DMS153 treated with DMSO at 0.1 percent for 48 hours (cell line): ENCODE data around the gene INSRR.

Experiments
- DNase-seq: peaks from one replicate; lab custom pipeline; 2025; ENCODE audit not compliant: unreplicated experiment; lab: John Stamatoyannopoulos, UW

Gene INSRR

DNA sequence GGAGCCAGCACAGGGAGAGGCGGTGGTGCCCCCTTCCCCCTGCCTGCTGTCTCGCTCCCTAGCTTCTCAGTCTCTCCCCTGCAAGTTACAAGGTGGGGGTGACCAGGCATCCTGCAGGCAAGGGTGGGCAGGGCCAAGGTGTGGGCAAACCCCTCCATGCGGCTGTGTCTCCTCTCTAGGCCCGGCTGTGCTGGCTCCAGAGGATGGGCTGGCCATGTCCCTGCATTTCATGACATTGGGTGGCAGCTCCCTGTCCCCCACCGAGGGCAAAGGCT is 16.4 kb upstream of the INSRR start:
- no peak for DNase-seq

DNA sequence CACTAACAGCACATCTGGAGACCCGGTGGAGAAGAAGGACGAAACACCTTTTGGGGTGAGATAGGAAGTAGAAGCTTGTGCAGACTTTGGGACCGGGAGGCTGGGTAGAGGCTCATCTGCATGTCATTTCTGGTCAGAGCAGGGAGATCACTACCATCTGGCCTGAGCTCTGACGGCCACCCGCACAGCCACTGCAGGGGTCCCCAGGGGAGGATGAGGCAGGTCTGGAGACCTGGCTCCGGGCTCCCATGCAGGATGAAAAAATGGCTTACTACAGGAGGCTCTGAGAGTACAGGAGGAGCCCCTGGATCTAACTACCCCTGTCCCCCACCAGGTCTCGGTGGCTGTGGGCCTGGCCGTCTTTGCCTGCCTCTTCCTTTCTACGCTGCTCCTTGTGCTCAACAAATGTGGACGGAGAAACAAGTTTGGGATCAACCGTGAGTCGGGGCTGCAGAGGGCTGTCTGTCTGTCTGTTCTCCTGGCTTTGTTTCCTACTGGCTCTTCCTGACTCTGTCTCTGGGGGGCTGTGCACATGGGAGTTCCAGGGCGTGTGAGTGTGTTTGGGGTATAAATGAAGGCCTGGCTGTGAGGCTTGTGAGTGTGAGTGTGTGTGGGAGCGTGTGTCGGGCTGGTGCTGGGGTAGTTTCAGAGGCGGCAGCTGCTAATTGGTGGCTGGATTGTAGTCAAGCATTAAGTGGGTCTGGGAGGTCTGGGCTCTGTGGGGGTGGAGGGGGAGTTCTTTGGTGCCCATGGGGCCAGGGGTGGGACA is 15.8 kb upstream of the INSRR start:
- DNase-seq: no peak

DNA sequence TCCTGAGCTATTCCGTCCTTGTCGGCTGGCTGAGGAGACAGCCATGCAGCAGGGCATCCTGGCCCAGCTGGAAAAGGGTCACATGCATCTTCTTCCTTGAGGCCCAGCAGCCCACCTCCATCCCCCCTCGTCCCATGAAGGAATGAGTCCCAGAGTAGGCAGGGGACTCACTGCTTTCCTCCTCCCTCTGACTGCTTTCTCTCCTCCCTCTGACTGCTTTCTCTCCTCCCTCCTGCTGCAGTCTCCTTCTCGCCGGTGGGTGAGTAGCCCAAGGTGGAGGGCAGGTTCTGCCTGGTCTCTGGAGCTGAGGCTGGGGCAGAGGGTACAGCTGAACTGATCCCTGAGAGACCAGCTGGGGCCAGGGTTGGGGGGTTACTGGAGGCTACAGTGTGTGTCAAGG is 15.2 kb upstream of the INSRR start:
- DNase-seq: no peak

DNA sequence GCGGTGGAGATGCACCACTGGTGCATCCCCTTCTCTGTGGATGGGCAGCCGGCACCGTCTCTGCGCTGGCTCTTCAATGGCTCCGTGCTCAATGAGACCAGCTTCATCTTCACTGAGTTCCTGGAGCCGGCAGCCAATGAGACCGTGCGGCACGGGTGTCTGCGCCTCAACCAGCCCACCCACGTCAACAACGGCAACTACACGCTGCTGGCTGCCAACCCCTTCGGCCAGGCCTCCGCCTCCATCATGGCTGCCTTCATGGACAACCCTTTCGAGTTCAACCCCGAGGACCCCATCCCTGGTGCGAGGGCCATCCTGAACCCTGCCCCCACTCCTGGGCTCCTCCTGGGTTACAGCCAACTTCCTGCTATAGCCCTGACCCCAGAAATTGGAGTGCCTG is 14.7 kb upstream of the INSRR start:
- DNase-seq: no peak

DNA sequence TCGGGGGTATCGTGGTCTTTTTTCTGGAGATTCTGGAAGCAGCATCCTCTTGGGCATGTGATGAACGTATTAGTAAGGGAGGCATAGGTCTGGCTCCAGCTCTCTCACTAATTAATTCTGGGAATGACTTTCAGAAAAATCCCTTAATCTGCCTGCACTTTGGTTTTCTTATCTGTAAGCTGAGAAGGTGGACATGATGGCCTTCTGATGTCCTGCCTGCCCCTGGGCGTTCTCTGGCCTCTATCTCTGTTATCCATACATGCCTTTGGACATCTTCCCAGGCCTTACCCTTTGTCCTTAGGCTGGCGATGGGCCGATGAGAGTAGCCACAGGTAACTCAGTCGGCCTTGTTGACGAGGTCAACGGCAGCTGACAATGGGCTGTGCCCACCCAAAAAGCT is 10.5 kb upstream of the INSRR start:
- no peak for DNase-seq

DNA sequence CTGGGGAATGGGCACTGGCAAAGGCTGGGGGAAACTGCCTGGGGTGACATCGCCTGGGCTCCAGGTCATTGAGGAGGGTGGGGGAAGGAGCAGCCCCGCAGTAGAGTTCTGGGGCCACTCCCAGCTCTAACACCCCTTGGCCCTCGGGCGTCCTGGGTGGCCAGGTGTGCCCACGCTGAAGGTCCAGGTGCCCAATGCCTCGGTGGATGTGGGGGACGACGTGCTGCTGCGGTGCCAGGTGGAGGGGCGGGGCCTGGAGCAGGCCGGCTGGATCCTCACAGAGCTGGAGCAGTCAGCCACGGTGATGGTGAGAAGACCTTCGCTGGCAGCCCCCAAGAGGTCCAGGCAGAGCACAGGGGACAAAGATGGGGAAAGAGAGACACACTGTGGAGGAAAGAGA is 9.4 kb upstream of the INSRR start:
- no peak for DNase-seq

DNA sequence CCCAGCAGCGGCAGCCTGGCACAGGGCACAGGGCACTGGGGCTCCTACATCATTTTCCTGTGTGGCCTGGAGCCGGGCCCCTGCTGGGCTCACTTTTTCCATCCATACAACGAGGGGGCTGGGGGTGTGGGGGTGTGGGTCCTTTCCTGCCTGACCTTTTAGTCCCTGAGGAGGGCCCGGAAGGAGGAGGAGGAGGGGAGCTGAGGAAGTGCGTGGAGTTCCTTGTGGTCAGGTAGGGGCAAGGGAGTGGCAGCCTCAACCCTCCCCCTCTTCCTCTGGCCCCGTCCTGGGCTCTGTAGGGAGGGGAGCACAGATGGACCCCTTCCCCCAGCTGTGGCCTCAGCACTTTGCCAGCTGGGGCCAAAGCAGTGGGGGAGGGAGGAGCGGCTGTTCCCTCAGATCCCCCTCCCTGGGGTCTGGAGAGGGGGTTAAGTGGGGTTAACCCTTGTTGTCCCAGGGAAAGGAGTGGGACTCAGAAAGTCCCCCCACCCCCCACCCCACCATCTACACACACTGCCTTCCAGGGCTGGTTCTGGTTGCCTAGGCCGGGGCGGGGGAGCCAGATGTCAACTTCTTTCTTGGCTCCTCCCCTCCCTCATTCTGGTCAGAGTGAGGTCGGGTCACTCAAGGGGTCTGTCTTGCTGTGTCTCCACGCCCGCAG is 7.5 kb upstream of the INSRR start:
- no peak for DNase-seq

DNA sequence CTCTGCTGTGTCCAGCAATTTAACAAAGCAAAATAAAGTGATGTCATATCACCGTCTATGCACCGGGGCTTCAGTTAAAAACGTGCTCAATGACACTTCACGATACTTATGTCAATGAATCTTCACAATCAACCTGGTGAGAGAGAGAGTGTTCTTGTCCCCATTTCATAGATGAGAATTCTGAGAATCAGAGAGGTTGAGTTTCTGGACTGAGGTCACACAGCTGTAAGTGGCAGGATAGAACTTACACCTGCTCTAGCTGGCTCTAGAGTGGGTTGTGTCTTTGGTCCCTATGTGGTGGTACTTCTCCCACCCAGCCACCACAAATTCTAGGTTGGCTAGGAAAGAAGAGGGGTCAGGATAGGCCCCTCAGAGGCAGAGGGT is 6.9 kb upstream of the INSRR start:
- DNase-seq: no peak

DNA sequence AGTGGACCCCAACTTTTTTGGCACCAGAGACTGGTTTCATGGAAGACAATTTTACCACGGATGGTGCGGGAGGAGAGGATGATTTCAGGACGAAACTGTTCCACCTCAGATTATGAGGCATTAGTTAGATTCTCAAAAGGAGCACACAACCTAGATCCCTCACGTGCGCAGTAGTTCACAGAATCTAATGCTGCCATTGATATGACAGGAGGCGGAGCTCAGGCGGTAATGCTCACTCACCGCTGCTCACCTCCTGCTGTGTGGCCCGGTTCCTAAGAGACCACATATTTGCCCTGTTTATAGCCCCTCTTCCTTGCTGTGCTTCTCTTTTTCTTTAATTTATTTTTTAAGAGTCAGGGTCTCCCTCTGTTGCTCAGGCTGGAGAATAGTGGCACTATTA is 6.3 kb upstream of the INSRR start:
- no peak for DNase-seq

DNA sequence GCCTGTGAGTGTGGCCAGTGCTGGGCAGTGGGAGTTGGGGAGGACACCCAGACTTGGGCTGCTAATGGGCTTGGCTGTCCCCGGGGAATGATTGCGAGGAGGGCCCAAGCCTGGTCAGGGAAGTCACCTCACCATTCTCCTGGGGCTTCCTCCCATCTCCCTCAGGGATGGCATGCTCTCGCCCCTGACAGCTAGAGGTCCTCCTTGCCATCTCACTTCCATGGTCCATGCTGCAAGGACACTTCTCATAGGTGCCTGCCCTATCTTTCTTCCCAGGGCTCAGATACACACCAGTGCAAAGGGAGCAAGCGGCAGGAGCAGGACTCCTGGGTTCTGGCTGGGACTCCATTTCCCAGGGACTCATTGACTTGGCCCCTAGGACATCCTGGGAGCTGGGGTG is 5.9 kb upstream of the INSRR start:
- DNase-seq: no peak

DNA sequence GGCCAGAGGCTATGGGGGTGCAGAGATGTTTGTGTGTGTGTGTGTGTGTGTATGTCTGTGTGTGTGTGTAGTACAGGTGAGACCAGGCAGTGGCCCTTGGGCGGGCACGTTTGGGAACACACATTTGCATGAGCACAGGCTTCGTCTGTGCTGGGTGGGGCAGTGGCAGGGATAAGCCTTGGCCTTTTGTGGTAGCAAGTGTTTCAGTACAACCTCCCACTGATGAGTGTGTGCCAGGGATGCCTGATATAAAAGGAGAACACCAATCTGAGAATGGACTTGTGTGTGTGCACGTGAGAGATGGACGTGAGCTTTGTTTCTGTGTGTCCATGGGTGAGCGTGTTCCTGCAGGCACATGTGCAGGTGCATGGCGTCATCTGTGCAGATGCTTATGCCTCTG is 4.7 kb upstream of the INSRR start:
- no peak for DNase-seq

DNA sequence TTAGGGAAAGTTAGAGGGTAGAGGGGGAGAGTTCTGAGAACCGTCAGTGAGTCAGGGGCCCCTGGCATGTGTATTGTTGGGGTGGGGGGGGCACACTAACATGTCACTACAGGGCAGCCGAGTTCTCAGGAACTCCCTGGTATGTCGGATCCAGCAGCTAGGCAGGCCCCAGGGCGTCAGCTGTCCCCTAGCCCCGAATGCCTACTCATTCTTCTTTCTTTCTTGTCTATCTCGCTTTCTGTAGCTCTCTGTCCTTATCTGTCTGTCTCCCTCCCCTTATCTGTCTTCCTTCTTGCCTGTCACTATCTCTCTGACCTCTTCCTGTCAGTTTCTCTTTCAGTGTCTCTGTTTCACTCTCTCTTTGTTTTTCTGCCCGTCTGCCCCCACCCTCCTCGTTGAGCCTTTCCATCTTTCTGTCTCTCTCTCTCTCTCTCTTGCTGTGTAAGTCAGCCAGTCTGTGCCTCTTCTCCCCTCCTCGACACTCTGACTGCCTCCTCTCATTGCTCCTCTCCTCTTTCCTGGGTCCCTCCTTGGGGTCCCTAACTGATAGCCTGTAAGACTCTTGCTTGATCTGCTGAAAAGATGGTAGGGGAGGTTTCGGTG is 4.2 kb upstream of the INSRR start:
- DNase-seq: no peak

DNA sequence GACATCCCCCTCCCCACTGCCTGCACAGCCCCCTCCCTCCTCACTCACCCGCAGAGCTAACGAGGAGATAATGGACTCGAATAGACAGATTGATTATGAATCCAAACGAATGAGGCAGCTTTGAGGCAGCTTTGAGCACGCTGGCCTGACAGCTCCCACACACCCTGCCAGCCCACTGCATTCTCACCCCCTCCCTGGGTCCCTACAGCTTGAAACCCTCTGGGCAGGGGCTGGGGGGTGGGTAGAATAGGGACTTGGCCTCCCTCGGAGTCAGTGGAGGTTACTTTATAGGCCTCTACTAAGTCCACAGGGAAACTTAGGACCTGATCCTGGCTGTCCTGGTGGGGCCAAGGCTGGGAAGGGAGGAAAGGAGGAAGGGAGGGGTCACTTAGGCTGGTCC is 3.7 kb upstream of the INSRR start:
- DNase-seq: no peak

DNA sequence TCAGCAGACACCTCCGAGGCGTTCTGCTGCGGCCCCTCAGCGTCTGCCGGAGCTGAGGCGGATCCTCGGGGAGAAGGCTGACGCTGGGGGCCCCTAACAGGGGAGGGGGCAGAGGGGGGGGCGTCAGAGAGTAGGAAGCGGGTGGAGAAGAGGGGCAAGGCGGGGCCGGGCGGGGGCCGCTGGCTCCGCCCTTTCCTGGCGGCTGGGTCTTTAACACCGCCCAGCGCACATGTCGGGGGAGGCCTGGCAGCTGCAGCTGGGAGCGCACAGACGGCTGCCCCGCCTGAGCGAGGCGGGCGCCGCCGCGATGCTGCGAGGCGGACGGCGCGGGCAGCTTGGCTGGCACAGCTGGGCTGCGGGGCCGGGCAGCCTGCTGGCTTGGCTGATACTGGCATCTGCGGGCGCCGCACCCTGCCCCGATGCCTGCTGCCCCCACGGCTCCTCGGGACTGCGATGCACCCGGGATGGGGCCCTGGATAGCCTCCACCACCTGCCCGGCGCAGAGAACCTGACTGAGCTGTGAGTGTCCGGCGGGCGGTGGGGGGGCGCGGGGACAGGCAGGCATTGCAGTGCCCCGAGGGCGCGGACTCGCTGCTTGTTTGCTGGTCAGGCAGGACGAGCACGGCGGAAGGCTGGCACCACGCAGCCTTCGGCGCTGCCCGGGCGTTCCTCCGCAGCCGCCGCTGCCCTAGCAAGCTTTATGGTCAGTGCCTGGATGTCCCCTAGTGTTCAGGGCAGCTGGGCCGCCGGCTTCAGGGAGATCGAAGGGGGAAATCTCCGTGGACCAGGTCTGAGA is 1.9 kb upstream of the INSRR start, which contains the start of gene NTRK1:
Gene NTRK1, plus strand, starts transcription at position 238 of the 796 bp plus-strand sequence. Its CDS starts 70 bp downstream, at position 308.
- DNase-seq: peak; percentile 28

DNA sequence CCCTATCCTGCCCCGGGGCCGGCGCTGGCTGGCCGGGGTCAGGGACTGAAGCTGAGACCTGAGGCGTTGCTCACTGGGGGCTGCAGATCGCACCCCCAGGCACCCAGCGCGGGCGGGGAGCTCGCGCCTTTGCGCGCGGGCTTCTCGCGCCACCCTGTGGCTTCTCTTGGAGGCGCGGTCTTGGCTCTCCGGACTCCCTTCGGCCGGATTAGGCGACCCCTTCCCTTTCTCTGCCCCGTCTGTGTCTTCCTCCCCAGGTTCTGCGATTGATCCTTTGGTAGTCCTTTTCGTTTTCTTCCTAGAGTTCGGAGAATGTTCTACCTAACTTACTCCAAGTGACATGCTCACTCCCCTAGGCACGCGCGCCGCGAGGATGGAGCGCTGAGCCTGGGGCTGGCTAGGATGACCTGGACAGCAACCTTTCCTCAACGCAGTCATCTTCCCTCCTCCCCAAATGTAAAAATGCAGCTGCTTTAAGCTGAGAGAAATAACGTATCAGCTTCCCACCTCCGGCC is 1.3 kb upstream of the INSRR start:
- peak; percentile 28 for DNase-seq

DNA sequence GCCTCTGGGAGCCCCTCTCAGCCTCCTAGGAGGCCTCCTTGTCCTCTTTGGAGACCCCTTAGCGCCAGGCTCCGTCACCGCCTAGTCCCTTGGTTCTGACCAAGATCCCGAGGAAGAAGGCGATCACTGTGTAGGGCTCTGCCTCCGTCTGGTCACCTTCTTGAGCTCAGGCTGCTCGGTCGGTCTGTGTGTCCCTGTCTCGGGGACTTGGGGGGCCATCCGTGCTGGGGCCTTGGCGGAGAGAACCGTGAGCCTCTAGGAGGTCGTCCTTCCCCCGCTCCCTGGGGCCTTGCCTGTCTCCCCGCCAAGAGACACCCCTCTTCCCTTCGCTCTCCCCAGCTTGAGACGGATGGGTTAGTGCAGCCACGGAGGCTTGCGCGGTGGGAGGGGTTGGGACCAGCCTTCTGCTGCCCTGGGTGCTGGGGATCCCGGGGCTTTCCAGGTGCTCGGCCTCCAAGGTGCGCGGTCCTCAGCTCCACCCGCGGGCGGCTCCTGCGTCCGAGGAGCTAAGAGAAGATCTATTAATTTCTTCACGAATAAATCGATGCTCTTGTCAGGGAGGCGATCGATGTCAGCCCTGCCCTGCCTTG is 701 bp upstream of the INSRR start:
- DNase-seq: no peak

DNA sequence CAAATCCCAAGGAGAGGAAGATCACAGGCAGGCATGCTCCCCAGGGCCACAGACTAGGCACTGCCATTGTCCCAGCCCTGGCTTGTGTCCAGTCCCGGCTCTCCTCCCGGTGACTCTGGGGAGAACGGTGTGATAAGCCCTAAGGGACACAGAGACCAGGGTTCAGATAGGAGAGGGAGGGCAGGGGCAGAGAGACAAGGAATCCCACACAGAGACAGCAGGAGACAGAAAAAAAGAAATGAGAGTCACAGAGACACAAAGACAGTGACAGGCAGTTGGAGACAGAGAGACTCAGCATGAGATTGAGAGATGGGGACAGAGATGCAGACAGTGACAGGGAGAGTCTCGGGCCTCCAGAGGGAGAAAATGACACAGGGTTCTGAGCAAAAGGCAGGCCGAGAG is 361 bp downstream of the INSRR start:
- DNase-seq: peak; percentile 63

DNA sequence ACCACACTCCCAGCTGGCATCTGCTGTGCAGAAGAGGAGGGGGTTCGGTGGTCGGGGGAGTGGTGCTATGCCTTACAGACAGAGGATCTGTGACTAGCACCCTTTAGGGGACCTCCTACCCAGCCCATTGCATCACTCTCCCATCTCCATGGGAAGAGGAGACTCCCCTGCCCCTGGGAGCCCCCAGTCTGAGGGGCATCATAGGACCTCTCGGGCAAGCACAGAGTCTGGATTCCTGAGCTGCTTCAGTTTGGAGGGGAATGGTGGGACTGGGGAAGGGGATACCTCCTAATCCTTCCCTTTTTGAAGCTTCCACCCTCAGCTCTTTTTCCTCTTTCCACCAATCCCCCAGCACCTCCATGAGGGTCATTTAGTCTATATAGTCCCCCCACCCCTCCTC is 1.4 kb downstream of the INSRR start:
- DNase-seq: no peak

DNA sequence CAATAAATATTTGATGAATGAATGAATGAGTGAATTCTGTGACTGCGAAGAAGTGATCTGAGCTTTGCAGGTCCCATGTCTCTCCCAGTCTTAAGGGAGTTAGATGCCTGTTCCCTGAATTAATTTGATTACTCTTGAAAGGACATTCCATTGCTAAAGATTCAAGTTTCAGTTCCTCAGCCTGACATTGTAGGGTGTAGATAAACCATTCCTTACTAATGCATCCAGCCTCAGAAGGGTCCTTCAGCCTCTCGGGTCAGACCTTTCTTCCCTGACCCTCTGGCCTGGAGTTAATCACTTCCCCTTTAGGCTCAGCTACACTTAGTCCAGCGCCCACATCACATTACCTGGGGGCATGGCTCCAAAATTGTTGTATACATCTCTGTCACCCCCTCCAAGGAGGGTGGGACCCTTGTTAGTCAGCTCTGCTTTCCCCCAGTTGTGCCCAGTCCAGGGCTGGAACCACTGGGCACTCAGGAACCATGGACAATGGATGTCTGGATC is 2.6 kb downstream of the INSRR start:
- DNase-seq: no peak

DNA sequence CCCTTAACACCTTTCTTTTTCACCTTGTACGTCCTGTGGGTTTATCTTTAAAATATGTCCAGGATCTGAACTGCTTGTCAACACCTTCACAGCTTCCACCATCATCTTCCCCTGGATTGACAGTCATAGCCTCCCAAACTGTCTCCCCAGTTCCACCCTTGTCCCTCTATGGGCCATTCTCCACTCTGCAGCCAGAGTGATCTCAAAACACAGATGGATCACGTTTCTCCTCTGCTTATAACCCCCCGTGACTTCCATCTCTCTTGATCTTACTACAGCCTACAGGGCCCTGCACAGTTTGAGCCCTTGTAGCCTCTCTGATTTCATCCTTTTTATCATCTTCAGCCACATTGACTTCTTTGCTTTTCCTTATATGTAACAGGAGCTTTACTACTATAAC is 4.3 kb downstream of the INSRR start:
- DNase-seq: no peak

DNA sequence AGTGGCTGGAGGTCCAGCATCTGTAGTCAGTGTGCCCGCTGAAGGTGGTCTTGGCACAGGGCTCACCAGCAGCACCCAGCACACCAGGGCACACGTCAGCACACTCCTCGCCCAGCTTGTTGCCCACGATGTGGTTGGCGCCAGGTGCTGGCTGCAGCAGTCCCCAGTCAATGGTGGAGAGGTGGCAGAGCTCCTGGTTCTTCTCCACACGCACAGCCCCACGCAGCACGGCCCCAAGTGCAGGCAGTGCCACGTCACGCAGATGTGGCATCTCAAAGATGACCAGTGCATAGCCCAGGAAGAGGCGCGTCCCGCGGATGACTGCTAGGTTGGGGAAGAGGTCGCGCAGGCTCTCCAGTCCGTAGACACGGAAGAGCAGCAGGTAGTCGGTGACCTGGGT is 5.2 kb downstream of the INSRR start:
- no peak for DNase-seq
